Hepatocyte (in vitro differentiated cells): ENCODE data around the gene CACNG5. TPM values are rescaled to one million over a fixed set of nuclear protein-coding genes. Genes with fewer than 3 reads are reported as not detected.

ENCODE experiments used
- DNase-seq: peaks from one replicate; pipeline ENCODE4 v3.0.0-alpha.2; 2016; ENCODE audit warnings: low spot score
- H2AFZ ChIP-seq: fragments of 200-600 bp; sonication (generic); 2 replicates; pipeline ENCODE4 v1.6.0; 2016; ENCODE audit warnings: antibody characterized with exemption, mild to moderate bottlenecking
- H3K27ac ChIP-seq: fragments of 200-600 bp; sonication (generic); 2 replicates; pipeline ENCODE4 v1.5.1; 2016; ENCODE audit warnings: mild to moderate bottlenecking
- H3K27me3 ChIP-seq: fragments of 200-600 bp; sonication (generic); 2 replicates; pipeline ENCODE4 v1.6.1; 2016
- H3K36me3 ChIP-seq: fragments of 200-600 bp; sonication (generic); replicated peaks from 2 replicates; pipeline ENCODE4 v1.5.1; 2016; ENCODE audit warnings: low read depth; ENCODE audit not compliant: insufficient read depth
- H3K4me1 ChIP-seq: fragments of 200-600 bp; sonication (generic); 2 replicates; pipeline ENCODE4 v1.5.1; 2016; ENCODE audit warnings: mild to moderate bottlenecking, moderate library complexity; ENCODE audit not compliant: insufficient read depth
- H3K4me2 ChIP-seq: fragments of 200-600 bp; sonication (generic); 2 replicates; pipeline ENCODE4 v1.6.0; 2016
- H3K4me3 ChIP-seq: fragments of 200-600 bp; sonication (generic); 2 replicates; pipeline ENCODE4 v1.5.1; 2016; ENCODE audit warnings: mild to moderate bottlenecking
- H3K79me2 ChIP-seq: fragments of 200-600 bp; sonication (generic); 2 replicates; pipeline ENCODE4 v1.6.0; 2017; ENCODE audit warnings: mild to moderate bottlenecking
- H3K9me2 ChIP-seq: fragments of 200-600 bp; sonication (generic); replicated peaks from 2 replicates; pipeline ENCODE4 v1.6.0; 2017; ENCODE audit warnings: mild to moderate bottlenecking; ENCODE audit not compliant: insufficient read depth
- H3K9me3 ChIP-seq: fragments of 200-600 bp; sonication (generic); 2 replicates; pipeline ENCODE4 v1.5.1; 2016; ENCODE audit warnings: low read depth, mild to moderate bottlenecking
- H4K20me1 ChIP-seq: fragments of 200-600 bp; sonication (generic); 2 replicates; pipeline ENCODE4 v1.6.0; 2016; ENCODE audit warnings: mild to moderate bottlenecking; ENCODE audit not compliant: insufficient read depth, poor library complexity, severe bottlenecking
- EZH2 ChIP-seq: fragments of 200-600 bp; sonication (generic); IDR thresholded peaks from 2 replicates; pipeline ENCODE4 v1.6.1; 2016; ENCODE audit warnings: antibody characterized with exemption, mild to moderate bottlenecking, borderline replicate concordance
- EZH2phosphoT487 ChIP-seq: fragments of 200-600 bp; sonication (generic); IDR thresholded peaks from one replicate; pipeline ENCODE4 v1.6.1; 2018; ENCODE audit warnings: antibody characterized with exemption, mild to moderate bottlenecking, low read depth, moderate library complexity; ENCODE audit not compliant: unreplicated experiment, severe bottlenecking
- WGBS: methylation state at CpG from one replicate; pipeline ENCODE4 v1.1.6; 2016; ENCODE audit warnings: low lambda C conversion rate; ENCODE audit errors: missing lambda C conversion rate; 5-methylcytosine and 5-hydroxymethylcytosine counted together
- polyA plus RNA-seq: library from polyadenylated mRNA; unstranded; fragments of >200 nt; fragmentation: Nextera tagmentation; extraction: Ambion mirVana; gene quantifications from 2 replicates; pipeline ENCODE4 v1.2.1, GENCODE V29; 2016
- total RNA-seq: library from RNA; depleted of rRNA; stranded (reverse); fragments of >200 nt; gene quantifications from 2 replicates; pipeline ENCODE4 v1.2.3, GENCODE V29; 2014
- TF ChIP-seq, protein P1 (sequence below): fragments of 200-600 bp; sonication (generic); IDR thresholded peaks from 2 replicates; pipeline ENCODE4 v1.5.1; 2016; ENCODE audit warnings: antibody characterized with exemption, mild to moderate bottlenecking; ENCODE audit not compliant: poor library complexity

Gene CACNG5
- total and polyA plus RNA-seq, 2 experiments from 2014 or later = not detected

DNA sequence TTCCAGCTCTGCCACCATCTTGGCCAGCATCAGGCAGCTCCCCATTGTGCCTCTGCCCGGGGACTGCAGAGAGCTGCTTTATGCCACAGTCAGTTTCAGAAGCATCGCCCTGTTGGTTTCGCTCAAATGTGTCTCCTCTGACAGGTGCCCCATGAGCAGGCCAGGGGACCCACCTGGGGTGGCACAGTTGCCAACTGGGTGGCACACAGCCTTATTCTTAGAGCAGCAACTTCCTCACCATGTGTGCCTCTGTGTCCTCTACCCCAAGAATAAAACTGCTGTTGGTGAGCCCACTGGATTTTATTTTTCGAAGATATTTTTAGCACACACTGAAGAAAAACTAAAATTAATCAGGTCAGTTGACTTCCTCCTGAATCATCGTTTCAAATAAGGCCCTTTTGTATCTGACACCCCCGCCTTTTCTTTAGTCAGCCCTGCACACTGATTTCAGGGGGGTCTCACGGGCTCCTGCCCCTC, 44.9 kb upstream of the CACNG5 start:
- Histone ChIP-seq H4K20me1 (no peaks in the 10 kb centered on the region), H3K27me3 (no peaks in the 10 kb centered on the region), H3K9me2 (no peaks in the 10 kb centered on the region), H3K9me3 (no peaks in the 10 kb centered on the region), H3K36me3 (no peaks in the 10 kb centered on the region), H3K4me1 (no peaks in the 10 kb centered on the region), H2AFZ (no peak overlapping the region), H3K4me3 (no peak overlapping the region), H3K27ac (no peak overlapping the region), H3K4me2 (no peak overlapping the region), H3K79me2 (no peaks in the 10 kb centered on the region)
- DNase-seq = no peak
- TF ChIP-seq EZH2 (no peak), EZH2phosphoT487 (no peak)
- TF ChIP-seq, protein P1, sequence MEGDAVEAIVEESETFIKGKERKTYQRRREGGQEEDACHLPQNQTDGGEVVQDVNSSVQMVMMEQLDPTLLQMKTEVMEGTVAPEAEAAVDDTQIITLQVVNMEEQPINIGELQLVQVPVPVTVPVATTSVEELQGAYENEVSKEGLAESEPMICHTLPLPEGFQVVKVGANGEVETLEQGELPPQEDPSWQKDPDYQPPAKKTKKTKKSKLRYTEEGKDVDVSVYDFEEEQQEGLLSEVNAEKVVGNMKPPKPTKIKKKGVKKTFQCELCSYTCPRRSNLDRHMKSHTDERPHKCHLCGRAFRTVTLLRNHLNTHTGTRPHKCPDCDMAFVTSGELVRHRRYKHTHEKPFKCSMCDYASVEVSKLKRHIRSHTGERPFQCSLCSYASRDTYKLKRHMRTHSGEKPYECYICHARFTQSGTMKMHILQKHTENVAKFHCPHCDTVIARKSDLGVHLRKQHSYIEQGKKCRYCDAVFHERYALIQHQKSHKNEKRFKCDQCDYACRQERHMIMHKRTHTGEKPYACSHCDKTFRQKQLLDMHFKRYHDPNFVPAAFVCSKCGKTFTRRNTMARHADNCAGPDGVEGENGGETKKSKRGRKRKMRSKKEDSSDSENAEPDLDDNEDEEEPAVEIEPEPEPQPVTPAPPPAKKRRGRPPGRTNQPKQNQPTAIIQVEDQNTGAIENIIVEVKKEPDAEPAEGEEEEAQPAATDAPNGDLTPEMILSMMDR = no peak
- 89% methylated on average over 7 of the region's 7 CpGs for WGBS

DNA sequence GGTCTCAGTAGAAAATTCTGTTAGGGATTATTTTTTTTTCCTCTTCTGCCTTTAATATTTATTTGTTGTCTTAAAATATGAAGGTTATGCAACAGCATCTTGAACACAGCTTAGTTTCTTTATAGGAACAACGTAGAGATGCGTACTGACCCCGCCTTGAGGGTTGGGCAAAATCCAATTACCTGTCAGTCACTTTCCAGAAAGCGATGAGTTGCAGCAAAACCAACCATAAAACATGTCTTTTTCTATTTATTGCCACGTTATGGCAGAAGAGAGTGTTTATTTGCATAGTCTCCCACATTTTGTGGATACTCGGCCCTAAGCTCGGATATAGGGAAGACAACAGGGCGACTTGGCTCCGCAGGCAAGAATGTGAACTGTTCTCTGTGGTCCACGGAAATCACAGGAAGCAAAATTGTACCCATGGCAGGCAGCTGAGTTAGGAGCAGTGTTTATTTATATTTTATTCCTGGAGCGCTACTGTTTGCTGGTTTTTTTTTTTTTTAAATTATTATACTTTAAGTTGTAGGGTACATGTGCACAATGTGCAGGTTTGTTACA, 44.3 kb upstream of the CACNG5 start:
- TF ChIP-seq EZH2 = no peak
- TF ChIP-seq, protein P1 = no peak
- no peak for DNase-seq
- Histone ChIP-seq H3K27me3 (no peaks in the 10 kb centered on the region), H3K4me3 (no peak overlapping the region), H3K27ac (no peak overlapping the region), H2AFZ (no peak overlapping the region), H4K20me1 (no peaks in the 10 kb centered on the region), H3K79me2 (no peaks in the 10 kb centered on the region), H3K36me3 (no peaks in the 10 kb centered on the region), H3K4me1 (no peaks in the 10 kb centered on the region), H3K9me3 (no peaks in the 10 kb centered on the region), H3K9me2 (no peaks in the 10 kb centered on the region), H3K4me2 (no peak overlapping the region)
- 87% methylated on average over 11 of the region's 11 CpGs for WGBS

GRCh38 chr17:66791347-66791746, 43.6 kb upstream of the CACNG5 start:
- DNase-seq = no peak
- Histone ChIP-seq H3K4me1 (no peaks in the 10 kb centered on the region), H4K20me1 (no peaks in the 10 kb centered on the region), H3K36me3 (no peaks in the 10 kb centered on the region), H3K9me3 (no peaks in the 10 kb centered on the region), H3K79me2 (no peaks in the 10 kb centered on the region), H3K27ac (no peak overlapping the region), H3K4me2 (no peak overlapping the region), H3K4me3 (no peak overlapping the region), H3K9me2 (no peaks in the 10 kb centered on the region), H2AFZ (no peak overlapping the region), H3K27me3 (no peaks in the 10 kb centered on the region)
- WGBS = 80% methylated on average over 15 of the region's 15 CpGs
- TF ChIP-seq, protein P1 = no peak
- no peak for TF ChIP-seq EZH2
- no peak for TF ChIP-seq EZH2phosphoT487

GRCh38 chr17:66793814-66794213, 41.1 kb upstream of the CACNG5 start:
- DNase-seq = no peak
- Histone ChIP-seq H3K9me2 (no peaks in the 10 kb centered on the region), H3K4me1 (no peaks in the 10 kb centered on the region), H3K79me2 (no peaks in the 10 kb centered on the region), H3K4me2 (no peak overlapping the region), H2AFZ (no peak overlapping the region), H3K36me3 (no peaks in the 10 kb centered on the region), H4K20me1 (no peaks in the 10 kb centered on the region), H3K27ac (no peak overlapping the region), H3K9me3 (no peaks in the 10 kb centered on the region), H3K27me3 (no peaks in the 10 kb centered on the region), H3K4me3 (no peak overlapping the region)
- no peak for TF ChIP-seq EZH2
- TF ChIP-seq EZH2phosphoT487 = no peak
- TF ChIP-seq, protein P1 = no peak
- WGBS = 84% methylated on average over 3 of the region's 3 CpGs
